ENCODE data around the gene C19orf53. TPM values are rescaled to one million over a fixed set of nuclear protein-coding genes. Genes with fewer than 3 reads are reported as not detected.
A peak's percentile ranks its signal among the peaks of the same experiment; 100 is the strongest.

C19orf53 gene
- total and polyA plus RNA-seq, 10 of the 15 experiments (the other 5 are each of a cell fraction or from before 2014, with no cell fraction given), result 109 to 449 (median 218) TPM

- TF ChIP-seq RELB (IDR thresholded peaks at IDR 0.05; ENCODE audit: low read depth), result peak; percentile 49; the same call in 1 of the 2 replicates
- TF ChIP-seq ZNF384 (IDR thresholded peaks at IDR 0.05; ENCODE audit: borderline replicate concordance, low read depth, low read length), result no peak
- TF ChIP-seq RFX5 (IDR thresholded peaks at IDR 0.05; ENCODE audit: low read depth, low read length), result no peak; the same call in 1 of the 2 replicates
- TF ChIP-seq ZNF207 (IDR thresholded peaks at IDR 0.05; ENCODE audit: borderline replicate concordance), result peak; percentile 71; the same call in 1 of the 2 replicates
- TF ChIP-seq IKZF1 (conservative IDR thresholded peaks at IDR 0.05), result peak; percentile 20
- no peak for TF ChIP-seq RCOR1 (conservative IDR thresholded peaks at IDR 0.05; ENCODE audit: low read depth, low read length)
- no peak for TF ChIP-seq CBX3 (IDR thresholded peaks at IDR 0.05; ENCODE audit: borderline replicate concordance, low read depth)
- no peak for TF ChIP-seq RBBP5 (conservative IDR thresholded peaks at IDR 0.05)
- peak; percentile 71 for TF ChIP-seq CREB1 (IDR thresholded peaks at IDR 0.05; ENCODE audit: low read depth)
- peak; percentile 97 for TF ChIP-seq NFYB (IDR thresholded peaks at IDR 0.05; ENCODE audit: insufficient read depth, low read depth, low read length)
- TF ChIP-seq ATF7 (IDR thresholded peaks at IDR 0.05; ENCODE audit: low read depth), result 0 out of 2 replicates have a peak, but pooled peaks have one; percentile 11
- peak; percentile 70 for TF ChIP-seq GATAD2B (conservative IDR thresholded peaks at IDR 0.05; ENCODE audit: low read depth)
- no peak for TF ChIP-seq MYC (IDR thresholded peaks at IDR 0.05; ENCODE audit: insufficient read depth, insufficient read length, insufficient replicate concordance, low read length, severe bottlenecking)
- TF ChIP-seq BRCA1 (IDR thresholded peaks at IDR 0.05; ENCODE audit: low read depth, low read length), result no peak
- no peak for TF ChIP-seq ZBED1 (IDR thresholded peaks at IDR 0.05; ENCODE audit: borderline replicate concordance)
- no peak for TF ChIP-seq SUPT20H (IDR thresholded peaks at IDR 0.05; ENCODE audit: borderline replicate concordance, control insufficient read depth, low read depth, low read length)
- TF ChIP-seq CEBPB (IDR thresholded peaks at IDR 0.05; ENCODE audit: borderline replicate concordance in 1 of 2, low read depth in 2 of 2, low read length in 2 of 2), result no peak
- peak; percentile 75 for TF ChIP-seq CREM (IDR thresholded peaks at IDR 0.05; ENCODE audit: low read depth)
- TF ChIP-seq ZNF217 (IDR thresholded peaks at IDR 0.05), result peak; percentile 98
- TF ChIP-seq SREBF1 (IDR thresholded peaks at IDR 0.05; ENCODE audit: low read length), result no peak
- TF ChIP-seq HDGF (IDR thresholded peaks at IDR 0.05), result peak; percentile 41; the same call in 1 of the 2 replicates
- no peak for TF ChIP-seq NRF1 (conservative IDR thresholded peaks at IDR 0.05; ENCODE audit: low read depth, low read length)
- TF ChIP-seq PKNOX1 (IDR thresholded peaks at IDR 0.05), result peak; percentile 100
- no peak for TF ChIP-seq PAX8 (IDR thresholded peaks at IDR 0.05)
- no peak for TF ChIP-seq E2F4 (IDR thresholded peaks at IDR 0.05; ENCODE audit: low read depth, low read length)
- TF ChIP-seq NR2F1 (conservative IDR thresholded peaks at IDR 0.05), result peak; percentile 67
- TF ChIP-seq JUNB (IDR thresholded peaks at IDR 0.05), result no peak
These were observed 20.7 kb downstream of the C19orf53 start, which contains the start of gene ZSWIM4 (continued) for GRCh38 chr19:13794757-13795589.

All from GM12878 (cell line).